Myocyte (in vitro differentiated cells): ENCODE data around the gene FOXN3. TPM values are rescaled to one million over a fixed set of nuclear protein-coding genes. Genes with fewer than 3 reads are reported as not detected.
A peak's percentile ranks its signal among the peaks of the same experiment; 100 is the strongest.

Source experiments
- DNase-seq: peaks from one replicate; pipeline ENCODE4 v3.0.0-alpha.2; 2012; ENCODE audit warnings: low read depth
- total RNA-seq: library from RNA; depleted of rRNA; stranded (reverse); fragments of >200 nt; gene quantifications from 2 replicates; pipeline ENCODE4 v1.2.3, GENCODE V29; 2014

Gene FOXN3
- total RNA-seq, 1 donor from 2014 or later = 27.5 TPM

- DNase-seq = no peak
These were observed 80.7 kb downstream of the FOXN3 start for GRCh38 chr14:89336338-89336737.

DNA sequence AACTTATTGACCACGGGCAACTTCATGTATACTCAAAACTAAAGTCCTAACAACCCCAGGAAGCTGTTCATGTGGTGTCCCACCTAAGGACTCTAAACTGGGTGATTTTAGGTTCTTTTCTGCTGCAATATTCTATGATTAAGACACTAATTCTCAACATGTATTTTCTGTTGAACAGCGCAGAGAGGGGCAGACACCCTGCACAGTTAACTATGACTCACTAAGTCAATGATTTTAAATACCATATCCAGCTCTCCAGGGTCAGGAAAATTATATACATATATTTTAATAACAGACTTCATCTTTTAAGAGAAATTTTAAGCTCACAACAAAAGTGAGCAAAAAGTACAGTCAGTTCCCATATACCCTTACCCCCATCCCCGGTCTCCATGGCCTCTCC is 85.0 kb downstream of the FOXN3 start:
- DNase-seq = no peak

DNA sequence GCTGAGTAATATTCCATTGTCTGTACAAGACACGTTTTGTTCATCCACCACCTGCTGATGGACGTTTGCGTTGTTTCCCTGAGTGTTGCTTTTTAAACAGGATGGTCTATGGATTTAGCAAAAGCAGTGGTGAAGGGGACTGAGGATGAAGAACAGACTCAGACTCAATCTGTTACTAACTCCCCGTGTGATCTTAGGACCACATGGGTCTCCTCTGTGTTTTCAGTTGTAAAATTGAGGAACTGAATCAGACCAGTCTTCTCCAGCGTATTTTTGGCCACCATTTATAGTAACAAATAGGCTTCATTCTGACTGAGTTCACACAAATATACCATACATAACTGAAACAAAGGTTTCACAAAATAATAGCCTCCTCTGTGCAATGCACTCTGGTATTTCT is 85.6 kb downstream of the FOXN3 start:
- no peak for DNase-seq

DNA sequence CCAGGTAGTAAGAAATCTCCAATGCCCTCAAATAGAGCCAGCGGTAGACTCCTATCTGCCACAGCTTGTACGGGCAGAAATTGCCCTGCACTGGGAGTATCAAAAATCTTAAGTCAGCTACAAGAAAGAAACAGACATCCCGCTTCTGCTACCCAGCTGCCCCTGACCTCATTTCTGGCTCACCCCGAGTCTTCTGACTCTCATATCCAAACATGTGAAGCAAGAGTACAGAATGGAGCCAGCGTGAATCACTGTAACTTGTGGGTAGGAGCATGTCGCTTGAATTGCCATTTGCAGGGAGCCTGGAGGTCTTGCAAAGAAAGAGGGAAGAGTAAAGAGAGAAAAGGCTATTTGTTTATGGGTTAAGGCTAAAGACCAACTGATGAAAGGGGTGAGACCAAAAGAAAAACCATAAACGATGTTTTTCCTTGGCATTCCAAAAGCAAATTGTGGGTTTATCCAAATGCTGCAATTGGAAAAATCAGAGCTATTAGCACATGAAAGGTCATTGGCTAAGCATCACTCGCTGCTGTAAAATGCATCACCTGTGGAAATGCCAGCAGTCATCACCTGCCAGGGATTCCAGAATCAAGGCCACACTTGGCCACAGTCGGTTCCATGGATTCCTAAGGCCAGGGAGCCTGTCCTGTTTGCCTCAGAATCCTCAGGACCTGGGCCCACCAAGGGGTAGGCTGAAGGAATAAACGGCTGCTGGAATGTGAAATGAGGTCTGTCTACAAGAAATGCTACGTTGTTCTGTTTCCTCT is 86.6 kb downstream of the FOXN3 start:
- DNase-seq = peak; percentile 80

GRCh38 chr14:89327771-89328212 is 89.2 kb downstream of the FOXN3 start:
- DNase-seq = no peak

DNA sequence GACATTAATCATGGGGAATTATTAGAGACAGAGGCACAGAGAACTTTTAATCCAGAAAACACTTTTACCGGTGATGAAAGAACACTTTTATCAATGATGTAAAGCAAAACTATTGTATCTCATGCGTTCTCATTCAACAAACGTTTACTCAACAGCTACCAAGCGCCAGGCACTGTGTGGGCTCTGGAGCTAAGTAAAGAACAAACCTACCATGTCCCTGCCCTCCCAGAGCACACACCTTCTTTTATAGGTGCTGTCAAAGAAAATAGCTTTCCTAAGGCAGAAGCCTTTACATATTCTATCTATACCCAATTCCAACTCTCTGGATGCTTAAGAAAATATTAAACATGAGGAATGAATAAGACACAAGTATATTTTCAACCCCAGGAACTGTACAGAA is 91.1 kb downstream of the FOXN3 start:
- DNase-seq = no peak

- no peak for DNase-seq
These were observed 91.6 kb downstream of the FOXN3 start for GRCh38 chr14:89325299-89325883.

DNA sequence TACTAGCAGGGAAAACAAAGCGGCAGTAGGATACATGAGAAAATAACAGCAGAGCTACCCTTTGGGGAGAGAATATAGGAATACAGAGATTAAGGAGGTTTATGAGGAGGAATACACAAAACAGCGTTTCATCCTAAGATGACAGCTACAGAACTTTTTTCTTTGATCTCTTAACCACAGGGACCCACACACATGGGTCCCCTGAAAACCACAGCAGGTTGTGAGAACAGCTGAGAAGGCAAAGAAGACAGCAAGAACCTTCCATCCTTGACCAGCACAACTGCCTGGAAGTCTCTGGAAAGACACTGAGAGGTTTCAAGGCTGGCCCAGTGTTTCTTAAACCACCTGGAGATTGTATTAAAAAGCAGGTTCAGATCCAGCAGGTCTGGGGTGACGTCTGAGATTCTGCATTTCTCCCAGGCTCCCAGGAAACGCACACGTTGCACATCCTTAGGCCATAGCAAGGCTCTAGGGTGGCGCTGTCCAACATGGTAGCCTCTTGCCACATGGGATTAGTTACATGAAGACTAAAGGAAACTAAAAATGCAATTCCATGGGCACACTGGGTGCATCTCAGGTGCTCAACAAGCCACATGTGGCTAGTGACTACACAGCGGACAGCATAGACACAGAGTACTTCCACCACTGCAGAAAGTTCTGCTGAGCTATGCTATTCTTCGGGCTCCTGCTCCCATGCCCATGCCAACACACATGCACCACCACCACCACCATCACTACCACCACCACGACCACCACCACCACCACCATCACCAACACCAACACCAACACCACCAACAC is 92.3 kb downstream of the FOXN3 start:
- peak; percentile 25 for DNase-seq

DNA sequence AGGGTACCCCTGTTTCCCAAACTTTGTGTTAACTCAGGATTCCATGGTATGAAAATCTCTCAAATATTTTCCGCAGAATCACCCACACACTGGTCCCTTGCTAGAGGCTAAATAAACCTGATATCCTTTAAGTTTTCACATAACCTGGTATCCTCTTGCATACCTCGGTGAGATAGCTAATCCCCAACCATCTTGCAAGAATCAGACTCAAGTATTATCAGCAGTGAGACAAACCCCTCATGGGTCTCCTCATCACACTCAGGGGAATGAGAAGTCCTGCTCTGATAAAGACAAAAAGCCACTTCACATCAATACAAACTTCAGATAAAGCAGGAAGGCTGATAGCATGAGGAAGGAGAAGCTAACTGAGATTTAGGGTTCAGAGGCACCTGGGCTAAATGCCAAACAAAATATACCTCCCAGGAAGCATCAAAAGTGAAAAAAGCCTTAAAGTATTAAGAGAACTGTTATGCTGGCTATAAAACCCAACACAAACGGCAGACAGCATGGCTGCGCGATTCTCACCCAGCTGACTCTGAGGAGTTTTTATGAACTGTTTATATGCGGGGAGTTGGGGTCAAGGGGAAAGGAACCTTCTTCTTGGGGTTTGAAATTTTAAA is 96.5 kb downstream of the FOXN3 start:
- DNase-seq = no peak

GRCh38 chr14:89319687-89320086 is 97.3 kb downstream of the FOXN3 start:
- DNase-seq = no peak

DNA sequence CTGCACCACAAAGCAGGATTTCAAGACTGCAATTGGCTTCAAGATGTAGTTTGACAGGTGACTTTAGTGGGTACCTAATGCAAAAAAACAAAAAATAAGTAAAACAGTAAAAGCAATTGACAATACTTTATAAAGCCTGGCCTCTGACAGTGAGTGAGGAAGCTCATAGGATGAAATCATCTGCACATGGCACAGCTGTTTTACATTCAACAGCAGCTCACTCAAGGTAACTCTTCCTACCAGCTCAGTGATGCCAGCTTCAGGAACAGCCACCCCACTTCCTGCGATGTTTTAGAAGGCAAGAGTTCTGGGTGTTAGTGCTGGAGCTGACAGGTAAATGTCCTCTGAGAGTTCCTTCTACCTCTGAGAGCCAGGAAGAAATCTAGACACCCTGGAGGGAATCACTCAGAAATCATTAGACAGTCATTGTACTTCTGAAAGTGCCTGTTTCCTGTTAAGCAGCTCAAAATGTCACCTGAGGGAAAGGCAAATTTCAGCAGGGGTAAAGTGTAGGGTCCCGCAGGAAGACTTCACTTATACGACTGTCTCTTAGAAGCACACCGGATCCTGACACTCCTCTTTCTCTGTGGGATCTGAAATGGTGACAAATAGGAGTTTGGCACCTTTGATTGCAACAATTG is 99.9 kb downstream of the FOXN3 start:
- no peak for DNase-seq

DNA sequence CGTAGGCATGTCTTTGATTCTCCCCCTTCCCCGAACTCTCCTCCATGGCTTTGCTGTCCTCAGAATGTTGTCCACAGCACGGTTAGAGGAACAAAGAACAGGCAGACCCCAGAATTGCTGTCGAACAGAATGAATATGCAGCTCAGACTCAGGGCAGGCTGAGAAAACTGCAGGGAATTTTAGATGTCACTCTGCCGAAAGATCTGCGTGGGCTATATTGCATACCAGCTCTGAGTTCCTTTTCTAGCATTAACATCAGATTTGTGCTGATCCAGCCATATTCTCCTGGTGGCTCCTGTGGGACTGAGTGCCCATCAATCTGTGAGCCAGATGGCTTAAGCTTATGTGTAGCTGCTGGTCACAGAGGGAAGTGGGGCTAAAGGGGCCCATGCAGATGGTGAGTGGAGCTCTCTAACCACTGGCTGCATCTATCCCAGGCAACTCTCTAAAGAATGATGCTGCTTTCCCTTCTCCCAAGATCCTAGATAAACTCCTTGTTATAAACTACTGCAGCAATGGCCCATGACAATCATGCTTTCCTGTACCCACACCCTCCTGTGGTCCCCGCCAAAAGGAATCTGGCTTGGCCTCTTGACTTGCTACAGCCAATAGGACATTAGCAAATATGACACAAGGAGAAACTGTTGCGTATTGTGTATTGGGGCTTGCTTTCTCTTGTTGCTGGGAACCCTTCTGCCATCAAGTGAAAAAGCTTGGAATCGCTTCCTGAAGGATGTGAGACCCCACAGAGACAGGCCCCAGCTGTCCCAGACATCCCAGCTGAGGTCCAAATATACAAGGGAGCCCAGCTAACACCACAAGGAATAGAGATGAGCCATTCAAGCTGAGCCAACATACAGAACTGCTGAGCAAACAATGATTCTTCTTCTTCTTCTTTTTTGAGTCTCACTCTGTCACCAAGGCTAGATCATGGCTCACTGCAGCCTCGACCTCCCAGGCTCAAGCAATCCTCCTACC is 101.3 kb downstream of the FOXN3 start:
- no peak for DNase-seq

DNA sequence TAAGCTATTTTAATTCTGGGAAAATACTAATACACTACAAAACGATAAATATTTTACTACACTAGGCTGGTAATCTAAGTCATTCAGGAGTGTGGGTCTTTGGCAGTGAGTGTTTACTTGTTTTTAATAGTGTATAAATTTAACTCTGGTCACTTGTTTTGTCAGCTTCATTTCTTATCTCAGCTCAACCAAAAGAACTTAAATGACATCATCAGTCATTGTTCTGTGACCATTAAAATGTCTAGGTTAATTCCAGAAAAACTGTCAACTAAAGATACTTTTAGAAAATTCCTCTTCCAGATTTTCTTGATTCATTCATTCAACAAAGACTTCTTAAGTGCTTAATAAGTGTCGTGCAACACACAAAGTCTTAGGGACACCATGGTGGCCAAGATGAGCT is 102.8 kb downstream of the FOXN3 start:
- DNase-seq = no peak

- DNase-seq = no peak
These were observed 104.1 kb downstream of the FOXN3 start for GRCh38 chr14:89312932-89313331.

DNA sequence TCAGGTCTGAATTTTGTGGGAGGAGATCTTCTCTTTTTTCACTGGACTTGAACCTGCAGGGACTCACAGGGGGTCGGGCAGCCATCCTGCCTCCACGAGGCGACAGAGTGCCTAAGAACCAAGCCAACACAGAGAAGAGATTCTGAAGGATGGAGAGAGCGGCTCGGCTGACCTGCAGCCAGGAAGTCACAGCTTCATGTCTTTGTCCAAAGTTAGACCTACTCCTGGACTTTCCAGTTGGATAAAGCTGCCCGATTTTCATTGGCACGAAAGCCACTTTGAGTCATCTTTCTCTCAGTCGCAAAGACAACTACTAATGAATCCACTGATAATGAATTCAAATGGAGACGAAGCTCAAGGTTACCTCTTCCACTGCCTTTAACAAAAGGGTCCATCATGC is 106.8 kb downstream of the FOXN3 start:
- no peak for DNase-seq

DNA sequence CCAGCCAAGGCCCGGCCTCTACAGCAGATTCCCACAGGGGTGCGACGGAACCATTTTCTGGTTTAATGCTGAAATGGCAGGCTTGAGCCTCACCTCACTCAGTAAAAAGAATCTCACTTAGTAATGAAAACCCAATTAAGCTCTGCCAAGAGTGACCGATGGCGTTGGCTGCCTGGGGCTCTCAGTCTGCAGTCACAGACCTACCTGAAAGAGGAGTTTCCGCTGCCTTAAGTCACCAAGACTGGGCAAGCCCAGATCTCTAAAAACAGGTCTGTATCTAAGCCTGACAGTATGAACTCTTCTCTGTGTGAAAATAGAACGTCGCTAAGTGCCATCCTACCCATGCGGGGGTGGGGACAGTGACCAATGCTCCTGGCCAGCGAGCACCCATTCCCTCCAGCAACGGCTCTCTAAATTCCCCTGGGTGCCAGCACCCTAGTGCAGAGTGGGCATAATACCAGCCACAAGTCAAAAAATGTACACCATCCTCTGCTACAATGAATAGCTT is 107.3 kb downstream of the FOXN3 start:
- DNase-seq = no peak

GRCh38 chr14:89308232-89308959 is 108.6 kb downstream of the FOXN3 start:
- DNase-seq = no peak

GRCh38 chr14:89307409-89307808 is 109.6 kb downstream of the FOXN3 start:
- DNase-seq = no peak
